ENCODE results near the gene USP37. TPM values are rescaled to one million over a fixed set of nuclear protein-coding genes. Genes with fewer than 3 reads are reported as not detected.

The USP37 gene
- polyA plus RNA-seq, 3 donors, result 2.7 to 4.9 (median 2.7) TPM

GRCh38 chr2:218578272-218578877 is 10.2 kb upstream of the USP37 start:
- Histone ChIP-seq H3K79me2 (ENCODE audit: insufficient read depth, low read length) (peaks cover 72% of the 10 kb centered on the region), H3K36me3 (replicated peaks in 1 of 2; ENCODE audit: control insufficient read depth in 1 of 2, insufficient read depth in 2 of 2, low read length in 2 of 2) (peaks cover 32 to 82% of the 10 kb centered on the region in 2 donors), H3K9me3 (replicated peaks in 1 of 2; ENCODE audit: control insufficient read depth in 1 of 2, insufficient read depth in 1 of 2, low read length in 2 of 2) (no peaks in the 10 kb centered on the region), H3K9ac (ENCODE audit: insufficient read depth, low read length, poor library complexity, severe bottlenecking) (no peak overlapping the region), H2AFZ (ENCODE audit: insufficient read depth, low read depth, low read length, poor library complexity, severe bottlenecking) (no peak overlapping the region), H3K4me3 (replicated peaks in 1 of 3; ENCODE audit: low read depth in 2 of 3, low read length in 3 of 3) (no peak overlapping the region), H3K4me1 (ENCODE audit: control insufficient read depth in 1 of 2, insufficient read depth in 2 of 2, low read length in 2 of 2) (no peaks in the 10 kb centered on the region), H3K27me3 (ENCODE audit: control insufficient read depth in 2 of 2, insufficient read depth in 2 of 2, low read length in 2 of 2) (no peaks in the 10 kb centered on the region), H3K4me2 (replicated peaks; ENCODE audit: extremely low read depth, low read length, poor library complexity, severe bottlenecking) (no peak overlapping the region), H3K27ac (ENCODE audit: low read depth in 1 of 2, low read length in 2 of 2) (peak overlapping the region in 1 of 2 donors; percentile 13), H4K20me1 (ENCODE audit: insufficient read depth, low read length) (peaks cover 38% of the 10 kb centered on the region)
- TF ChIP-seq CTCF (IDR thresholded peaks at IDR 0.05), result no peak
- no CpG with 5 or more reads among the region's 3 CpGs for WGBS (ENCODE audit: insufficient coverage)
- H3K27me3 Mint-ChIP-seq (ENCODE audit: low read depth in 3 of 3), result no peaks in the 10 kb centered on the region
- peaks cover 43 to 65% of the 10 kb centered on the region in 2 donors for H3K36me3 Mint-ChIP-seq
- H3K4me3 Mint-ChIP-seq, result no peak overlapping the region
- H3K4me1 Mint-ChIP-seq, result no peaks in the 10 kb centered on the region
- no peaks in the 10 kb centered on the region for H3K9me3 Mint-ChIP-seq
- no peak overlapping the region for H3K27ac Mint-ChIP-seq
- DNase-seq, result no peak
- intact Hi-C loops (cut with micrococcal nuclease), result no loop called here

GRCh38 chr2:218577482-218578220 is 9.5 kb upstream of the USP37 start:
- Histone ChIP-seq H2AFZ (ENCODE audit: insufficient read depth, low read depth, low read length, poor library complexity, severe bottlenecking) (no peak overlapping the region), H3K36me3 (replicated peaks in 1 of 2; ENCODE audit: control insufficient read depth in 1 of 2, insufficient read depth in 2 of 2, low read length in 2 of 2) (peaks cover 25 to 82% of the 10 kb centered on the region in 2 donors), H3K4me1 (ENCODE audit: control insufficient read depth in 1 of 2, insufficient read depth in 2 of 2, low read length in 2 of 2) (no peaks in the 10 kb centered on the region), H3K27me3 (ENCODE audit: control insufficient read depth in 2 of 2, insufficient read depth in 2 of 2, low read length in 2 of 2) (no peaks in the 10 kb centered on the region), H3K79me2 (ENCODE audit: insufficient read depth, low read length) (peaks cover 79% of the 10 kb centered on the region), H4K20me1 (ENCODE audit: insufficient read depth, low read length) (peaks cover 43% of the 10 kb centered on the region), H3K4me2 (replicated peaks; ENCODE audit: extremely low read depth, low read length, poor library complexity, severe bottlenecking) (no peak overlapping the region), H3K4me3 (replicated peaks in 1 of 3; ENCODE audit: low read depth in 2 of 3, low read length in 3 of 3) (no peak overlapping the region), H3K27ac (ENCODE audit: low read depth in 1 of 2, low read length in 2 of 2) (peak overlapping the region in 1 of 2 donors; percentile 13), H3K9ac (ENCODE audit: insufficient read depth, low read length, poor library complexity, severe bottlenecking) (no peak overlapping the region), H3K9me3 (replicated peaks in 1 of 2; ENCODE audit: control insufficient read depth in 1 of 2, insufficient read depth in 1 of 2, low read length in 2 of 2) (no peaks in the 10 kb centered on the region)
- no peak for DNase-seq
- Mint-ChIP-seq H3K36me3 (peaks cover 40 to 62% of the 10 kb centered on the region in 2 donors), H3K27me3 (ENCODE audit: low read depth in 3 of 3) (no peaks in the 10 kb centered on the region), H3K27ac (peak overlapping the region in 2 of 7 donors; percentile 40 to 72), H3K4me1 (no peaks in the 10 kb centered on the region), H3K4me3 (no peak overlapping the region), H3K9me3 (no peaks in the 10 kb centered on the region)
- WGBS (ENCODE audit: insufficient coverage), result 100% methylated on average over 2 of the region's 3 CpGs
- no peak for TF ChIP-seq CTCF (IDR thresholded peaks at IDR 0.05)
- intact Hi-C loops (cut with micrococcal nuclease), result no loop called here
